T47D (cell line): ENCODE results near the gene KANK4.

Experiments
- DNase-seq, 2 experiments: peaks; one replicate each; pipeline versions ENCODE4 v3.0.0 to v3.0.0-alpha.2; 2011 to 2012; ENCODE audit warnings: low read depth in 1 of 2, low spot score in 1 of 2
- JUND ChIP-seq: IDR thresholded peaks from 2 replicates; pipeline ENCODE4 v1.6.1; 2012; ENCODE audit warnings: low read depth
- in situ Hi-C: cut with HindIII; loops from 2 replicates; pipeline ENCODE4 v1.10.0; 2016; ENCODE audit warnings: low sequenced_read_pairs, low pct_unique_long_range_greater_than_20kb

Gene KANK4

DNA sequence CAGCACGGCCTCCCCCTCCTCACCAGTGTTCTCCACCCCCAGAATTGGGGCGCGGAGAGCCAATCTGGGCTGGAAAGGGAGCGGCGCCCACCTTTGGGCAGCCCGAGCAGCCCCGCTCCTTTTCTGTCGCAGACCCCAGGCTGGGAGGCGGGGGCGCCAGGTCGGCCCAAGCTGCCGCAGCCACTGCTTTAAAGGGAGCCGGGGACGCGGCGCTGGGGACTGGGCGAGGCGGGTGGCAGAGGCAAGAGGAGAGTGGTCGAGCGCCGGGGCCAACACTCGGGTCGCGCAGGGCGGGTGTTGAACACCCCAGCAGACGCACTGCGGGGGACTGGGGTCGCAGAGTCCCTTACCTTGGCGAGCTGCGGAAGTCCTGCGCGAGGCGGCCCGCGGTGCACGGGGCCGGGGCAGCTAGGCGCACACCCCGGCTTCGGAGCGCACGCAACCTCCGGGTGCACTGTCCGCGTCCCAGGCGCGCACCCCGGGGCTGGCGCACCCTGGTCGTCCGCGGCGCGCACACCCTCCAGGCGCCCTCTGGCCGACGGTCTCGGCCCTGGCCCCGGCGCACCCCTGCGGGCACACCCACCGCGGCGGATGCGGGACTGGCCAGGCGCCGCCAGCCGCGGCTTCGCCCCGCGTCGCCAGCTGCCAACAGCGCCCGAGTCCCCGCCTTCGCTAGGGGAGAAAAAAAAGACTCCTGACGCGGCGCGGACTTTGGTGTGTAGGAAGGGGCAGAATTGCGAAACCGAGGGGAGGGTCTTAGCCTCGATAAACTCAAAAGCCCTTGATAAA lies at the start of gene KANK4:
Gene KANK4, minus strand, starts transcription at position 679 of the 789 bp plus-strand sequence. CDS start 37,870 bp downstream, outside the sequence.
- no peak for DNase-seq
- in situ Hi-C loops, result no loop called here

GRCh38 chr1:62368989-62369388 lies 49.8 kb upstream of the KANK4 start:
- no peak for TF ChIP-seq JUND
- in situ Hi-C loops, result no loop called here
- no peak for DNase-seq

More for the DNA sequence above, at the start of gene KANK4:
- no peak for TF ChIP-seq JUND

DNA sequence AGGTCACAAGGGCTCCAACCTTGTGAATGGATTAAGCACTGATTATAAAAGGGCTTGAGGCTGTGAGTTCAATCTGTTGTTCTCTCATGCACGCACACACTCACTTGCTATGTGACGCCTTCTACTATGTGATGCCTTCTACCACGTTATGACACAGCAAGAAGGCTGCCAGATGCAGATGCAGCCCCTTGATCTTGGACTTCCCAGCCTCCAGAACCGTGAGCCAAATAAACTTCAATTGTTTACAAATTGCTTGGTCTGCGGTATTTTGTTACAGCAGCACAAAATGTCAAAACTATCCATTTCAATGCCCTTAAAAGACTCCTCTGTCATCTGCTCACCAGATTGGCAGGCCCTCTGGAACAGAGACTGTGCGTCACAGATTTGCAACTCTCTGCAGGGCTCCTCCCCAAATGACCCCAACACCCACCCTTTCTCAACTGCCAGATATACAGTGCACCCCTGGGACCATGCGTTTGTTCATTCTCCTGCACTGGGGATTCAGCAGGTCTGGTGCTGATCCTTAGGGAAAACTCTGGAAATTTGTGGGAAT lies 47.8 kb upstream of the KANK4 start:
- DNase-seq, result no peak
- in situ Hi-C loops, result no loop called here
- TF ChIP-seq JUND, result no peak

DNA sequence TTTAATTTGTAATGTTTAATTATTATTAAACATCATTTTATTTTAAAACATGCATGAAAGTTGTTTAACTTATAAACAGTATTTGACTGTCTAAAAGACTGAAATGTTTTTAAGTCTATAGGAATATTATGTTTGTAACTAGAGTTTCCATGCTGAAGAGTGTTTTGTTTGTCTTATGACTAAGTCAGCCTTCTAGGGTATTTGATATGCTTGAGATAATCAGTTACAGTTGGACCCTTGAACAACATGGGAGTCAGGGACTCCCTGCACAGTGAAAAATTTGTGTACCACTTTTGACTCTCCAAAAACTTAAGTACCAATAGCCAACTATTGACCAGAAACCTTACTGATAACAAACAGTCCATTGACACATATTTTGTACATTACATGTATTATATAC lies 45.5 kb upstream of the KANK4 start:
- no peak for DNase-seq
- TF ChIP-seq JUND, result no peak
- in situ Hi-C loops, result no loop called here

DNA sequence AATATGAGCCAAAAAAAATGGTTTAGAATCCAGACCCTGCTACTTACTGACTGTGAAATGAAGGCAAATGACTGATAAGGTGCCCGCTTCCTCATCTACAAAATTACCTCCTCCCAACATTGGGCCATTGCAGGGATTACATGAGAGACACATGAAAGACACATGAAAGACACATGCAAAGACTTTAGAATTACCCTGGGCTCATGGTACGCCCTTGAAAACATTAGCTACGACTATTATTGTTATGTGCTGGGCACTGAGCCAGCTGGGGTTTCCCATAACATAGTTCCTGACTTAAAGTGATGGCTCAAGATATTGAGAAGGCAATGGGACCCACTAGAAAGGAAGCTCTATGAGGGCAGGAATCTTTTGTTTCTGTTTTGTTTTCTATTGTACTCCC lies 43.7 kb upstream of the KANK4 start:
- TF ChIP-seq JUND, result no peak
- in situ Hi-C loops, result no loop called here
- DNase-seq, result no peak

GRCh38 chr1:62362061-62362917 lies 43.1 kb upstream of the KANK4 start:
- in situ Hi-C loops, result no loop called here
- no peak for TF ChIP-seq JUND
- DNase-seq, result no peak

GRCh38 chr1:62361431-62361830 lies 42.2 kb upstream of the KANK4 start:
- in situ Hi-C loops, result no loop called here
- TF ChIP-seq JUND, result no peak
- DNase-seq, result no peak

DNA sequence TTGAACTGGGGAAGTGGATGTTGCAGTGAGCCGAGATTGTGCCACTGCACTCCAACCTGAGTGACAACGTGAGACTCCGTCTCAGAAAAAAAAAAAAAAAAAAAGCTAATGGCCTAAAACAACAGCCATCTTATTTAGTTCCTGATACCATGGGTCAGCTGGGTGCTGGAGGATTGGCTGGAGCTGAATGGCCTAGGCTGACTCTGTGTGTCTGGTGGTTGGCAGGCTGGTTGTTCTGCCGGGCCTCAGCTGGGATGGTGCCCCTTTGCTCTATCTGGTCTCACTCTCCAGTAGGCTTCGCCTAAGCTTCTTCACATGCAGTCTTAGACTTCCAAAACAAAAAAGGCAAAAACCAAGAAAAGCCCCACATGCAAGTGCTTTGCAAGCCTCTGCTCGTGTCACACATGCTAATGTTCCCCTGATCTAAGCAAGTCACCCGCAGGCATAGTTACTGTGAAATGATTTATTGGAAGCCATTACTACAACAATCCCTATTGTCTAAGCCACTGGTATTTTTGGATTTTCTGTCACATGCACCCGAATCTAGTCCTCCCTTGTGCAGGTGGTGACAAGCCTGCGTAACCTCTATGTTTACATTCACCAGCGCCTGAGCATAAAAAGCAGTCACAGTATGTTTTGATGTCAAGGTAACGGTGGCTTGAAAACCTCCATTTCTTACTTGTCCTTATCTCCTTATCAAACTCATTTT lies 39.6 kb upstream of the KANK4 start:
- in situ Hi-C loops, result no loop called here
- no peak for TF ChIP-seq JUND
- DNase-seq, result no peak

DNA sequence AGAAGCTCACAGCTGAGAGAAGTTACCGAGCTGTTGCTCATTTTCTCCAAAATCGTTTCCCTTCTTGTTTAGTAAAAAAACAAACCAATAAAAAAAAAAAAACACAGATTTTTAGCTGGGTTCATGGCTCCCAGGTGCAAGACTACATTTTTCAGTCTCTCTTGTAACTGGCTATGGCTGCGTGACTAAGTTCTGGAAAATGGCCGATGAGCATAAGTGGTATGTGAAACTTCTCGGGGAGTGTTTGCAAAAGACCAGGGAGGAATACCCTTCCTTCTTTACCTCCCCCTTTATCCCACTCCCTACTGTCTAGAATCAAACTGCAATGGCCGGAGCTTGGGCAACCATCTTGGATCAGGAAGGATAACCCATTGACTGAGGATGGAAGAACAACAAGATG lies 38.7 kb upstream of the KANK4 start:
- in situ Hi-C loops, result no loop called here
- DNase-seq, result no peak
- no peak for TF ChIP-seq JUND

DNA sequence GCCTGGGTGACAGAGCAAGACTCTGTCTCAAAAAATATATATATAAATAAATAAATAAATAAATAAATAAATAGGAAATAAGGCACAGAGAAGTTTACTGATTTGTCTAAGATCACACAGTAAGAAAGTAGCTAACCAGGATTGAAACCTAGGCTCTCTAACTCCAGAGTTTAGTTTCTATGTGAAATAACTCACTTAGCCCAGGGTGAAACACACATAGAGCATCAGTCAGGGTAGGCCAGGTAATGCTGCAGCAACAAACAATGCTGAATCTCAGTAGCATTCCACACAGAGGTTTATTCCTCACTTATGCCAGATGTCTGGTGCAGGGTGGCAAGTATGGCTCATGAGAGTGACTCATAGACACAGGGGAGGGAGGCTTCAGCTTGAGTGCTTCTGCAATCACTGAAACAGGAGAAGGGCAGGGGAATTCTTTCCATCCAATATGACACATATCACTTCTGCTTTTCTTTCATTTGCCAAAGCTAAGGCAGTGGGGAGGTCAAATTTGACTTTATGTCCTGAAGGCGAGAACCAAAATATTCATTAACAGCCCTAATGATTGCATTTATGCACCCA lies 37.1 kb upstream of the KANK4 start:
- no peak for DNase-seq
- TF ChIP-seq JUND, result no peak
- in situ Hi-C loops, result no loop called here

DNA sequence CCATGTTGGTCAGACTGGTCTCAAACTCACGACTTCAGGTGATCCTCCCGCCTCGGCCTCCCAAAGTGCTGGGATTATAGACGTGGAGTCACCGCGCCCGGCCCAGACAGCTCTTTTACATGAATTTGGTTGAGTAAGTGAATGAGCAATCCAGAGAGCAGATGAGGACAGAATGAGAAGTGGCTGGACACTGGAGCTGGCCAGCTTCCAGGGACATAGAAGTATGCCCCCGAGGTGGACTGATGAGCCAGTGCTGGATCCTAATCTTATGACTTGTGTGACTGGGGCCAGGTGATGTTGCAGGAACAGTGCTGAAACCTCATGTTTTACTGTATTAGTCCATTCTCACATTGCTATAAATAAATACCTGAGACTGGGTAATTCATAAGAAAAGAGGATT lies 35.9 kb upstream of the KANK4 start:
- no peak for DNase-seq
- TF ChIP-seq JUND, result no peak
- in situ Hi-C loops, result no loop called here

- no peak for DNase-seq
- in situ Hi-C loops, result no loop called here
- TF ChIP-seq JUND, result no peak
Measured at GRCh38 chr1:62353853-62354252, 34.6 kb upstream of the KANK4 start.
